GM20000 (cell line): ENCODE data around the gene LRMDA.

Experiments used
- DNase-seq: peaks from one replicate; pipeline ENCODE4 v3.0.0; 2012; ENCODE audit warnings: low spot score
- CTCF ChIP-seq: IDR thresholded peaks from 2 replicates; pipeline ENCODE4 v1.5.1; 2012; ENCODE audit warnings: mild to moderate bottlenecking, control low read depth; ENCODE audit errors: extremely low read depth, missing control alignments

Gene LRMDA

GRCh38 chr10:75969031-75969430, 537.6 kb downstream of the LRMDA start:
- DNase-seq: no peak
- no peak for TF ChIP-seq CTCF

- no peak for TF ChIP-seq CTCF
- no peak for DNase-seq
Measured at GRCh38 chr10:75971402-75972211, 540.2 kb downstream of the LRMDA start.

GRCh38 chr10:75972491-75973276, 541.3 kb downstream of the LRMDA start:
- no peak for DNase-seq
- no peak for TF ChIP-seq CTCF

GRCh38 chr10:75974080-75974479, 542.7 kb downstream of the LRMDA start:
- no peak for DNase-seq
- no peak for TF ChIP-seq CTCF

- no peak for DNase-seq
- TF ChIP-seq CTCF: no peak
Measured at GRCh38 chr10:75976681-75977080, 545.3 kb downstream of the LRMDA start.

- no peak for TF ChIP-seq CTCF
- DNase-seq: no peak
Measured at GRCh38 chr10:75977139-75977538, 545.7 kb downstream of the LRMDA start.

GRCh38 chr10:75978213-75978612, 546.8 kb downstream of the LRMDA start:
- no peak for TF ChIP-seq CTCF
- no peak for DNase-seq
